ENCODE measurements around the gene AHNAK2.

GRCh38 chr14:104989236-104989950 is 11.2 kb upstream of the AHNAK2 start:
- TF ChIP-seq EP300 (IDR thresholded peaks at IDR 0.05) (no peak), CTCF (IDR thresholded peaks at IDR 0.05) (no peak)

All from upper lobe of left lung (tissue), 4 donors.